Upper lobe of left lung (tissue), 4 donors: ENCODE measurements around the gene IGSF9B.

Source experiments
- CTCF ChIP-seq, 6 experiments: fragments of 450-650 bp in 4 of 6; fragments of 200-600 bp in 2 of 6; sonication (generic) in 2 of 6; IDR thresholded peaks; one replicate each; pipeline ENCODE4 v1.5.1; 2016 to 2019; ENCODE audit warnings: antibody characterized with exemption in 6 of 6
- EP300 ChIP-seq, 4 donors: sonication (generic); formaldehyde crosslinking; IDR thresholded peaks; one replicate each; pipeline ENCODE4 v1.5.1; 2017; ENCODE audit warnings: antibody characterized with exemption in 4 of 4, control low read depth in 2 of 4
- POLR2A ChIP-seq, 4 donors: fragments of 450-650 bp; IDR thresholded peaks; one replicate each; pipeline ENCODE4 v1.5.1; 2016 to 2017; ENCODE audit warnings: antibody characterized with exemption in 4 of 4, mild to moderate bottlenecking in 2 of 4
- POLR2AphosphoS5 ChIP-seq, 2 donors: sonication (generic); formaldehyde crosslinking; IDR thresholded peaks; one replicate each; pipeline ENCODE4 v1.5.1; 2017; ENCODE audit warnings: antibody characterized with exemption in 2 of 2

- TF ChIP-seq CTCF (IDR thresholded peaks at IDR 0.05), result no peak
- TF ChIP-seq EP300 (IDR thresholded peaks at IDR 0.05), result no peak
- TF ChIP-seq POLR2AphosphoS5 (IDR thresholded peaks at IDR 0.05), result no peak
- no peak for TF ChIP-seq POLR2A (IDR thresholded peaks at IDR 0.05)
These were observed 37.2 kb upstream of the IGSF9B start for GRCh38 chr11:133993921-133994320.
